Peyer's patch (tissue), 4 donors: ENCODE results near the gene TCF25. TPM values are rescaled to one million over a fixed set of nuclear protein-coding genes. Genes with fewer than 3 reads are reported as not detected.
"Not testable (repeated sequence)": the region's sequence is repeated elsewhere in the genome, so short reads cannot be mapped to it uniquely, and the experiment has no call there.

Experiments used
- DNase-seq, 3 donors: peaks; one replicate each; pipeline ENCODE4 v3.0.0-alpha.2; 2017 to 2019
- H3K27ac ChIP-seq, 4 donors: fragments of 200-600 bp; sonication (generic); one replicate each; pipeline ENCODE4 v1.5.1; 2016 to 2019
- H3K27me3 ChIP-seq, 2 donors: fragments of 200-600 bp; sonication (generic); one replicate each; pipeline ENCODE4 v1.5.1; 2019
- H3K36me3 ChIP-seq, 3 donors: fragments of 200-600 bp; sonication (generic); one replicate each; pipeline ENCODE4 v1.5.1; 2016 to 2019
- H3K4me1 ChIP-seq, 4 donors: fragments of 200-600 bp; sonication (generic); one replicate each; pipeline ENCODE4 v1.5.1; 2016 to 2019
- H3K4me3 ChIP-seq, 4 donors: fragments of 200-600 bp; sonication (generic); 1 replicate in 3 of 4; 2 replicates in 1 of 4; pipeline ENCODE4 v1.5.1; 2016 to 2019; ENCODE audit warnings: mild to moderate bottlenecking in 1 of 4
- H3K9me3 ChIP-seq, 4 donors: fragments of 200-600 bp; sonication (generic); one replicate each; pipeline ENCODE4 v1.5.1; 2016 to 2019; ENCODE audit warnings: mild to moderate bottlenecking in 1 of 4
- CTCF ChIP-seq, 6 experiments: fragments of 450-650 bp in 4 of 6; fragments of 200-600 bp in 2 of 6; sonication (generic) in 1 of 6; IDR thresholded peaks; one replicate each; pipeline ENCODE4 v1.5.1; 2017 to 2019; ENCODE audit warnings: antibody characterized with exemption in 6 of 6, mild to moderate bottlenecking in 3 of 6, moderate library complexity in 1 of 6
- POLR2A ChIP-seq, 2 donors: fragments of 450-650 bp; IDR thresholded peaks; one replicate each; pipeline ENCODE4 v1.5.1; 2017; ENCODE audit warnings: antibody characterized with exemption in 2 of 2, mild to moderate bottlenecking in 2 of 2, moderate library complexity in 2 of 2
- total RNA-seq, 4 donors: library from RNA; depleted of rRNA; stranded (reverse); fragments of >200 nt; gene quantifications; one replicate each; pipeline ENCODE4 v1.1.0, GENCODE V29; 2016

TCF25 gene
- 100 to 1,000 TPM; 247 to 946 (median 371) TPM for total RNA-seq

GRCh38 chr16:89873109-89873971 is at the start of gene TCF25:
TCF25 (plus strand) TSS chr16:89873592; CDS start chr16:89873668, 76 bp downstream.
- Histone ChIP-seq H3K9me3 (no peaks in the 10 kb centered on the region), H3K36me3 (peaks cover 0 to 13% (median 0%) of the 10 kb centered on the region in 3 donors), H3K4me1 (peaks cover 0 to 18% (median 2%) of the 10 kb centered on the region in 4 donors), H3K4me3 (peak within 1 kb of the TSS; percentile 62 to 96 (median 90)), H3K27me3 (no peaks in the 10 kb centered on the region), H3K27ac (peak within 1 kb of the TSS; percentile 96 to 100 (median 100))
- TF ChIP-seq POLR2A (IDR thresholded peaks at IDR 0.05) (peak; percentile 72 to 85), CTCF (IDR thresholded peaks at IDR 0.05) (peak in 2 of 6 experiments; percentile 2)
- peak; percentile 71 to 93 (median 89) for DNase-seq

- not testable (repeated sequence) for H3K27ac ChIP-seq, DNase-seq, H3K4me3 ChIP-seq, H3K9me3 ChIP-seq, H3K27me3 ChIP-seq, H3K36me3 ChIP-seq
- peaks cover 0 to 24% (median 5%) of the 10 kb centered on the region in 4 donors for H3K4me1 ChIP-seq
Measured at GRCh38 chr16:89823824-89824148, 49.6 kb upstream of the TCF25 start.

GRCh38 chr16:89826531-89827382 is 46.6 kb upstream of the TCF25 start:
- no peaks in the 10 kb centered on the region for H3K36me3 ChIP-seq
- TF ChIP-seq CTCF (IDR thresholded peaks at IDR 0.05): no peak
- no peak for DNase-seq
- H3K4me1 ChIP-seq: peaks cover 0 to 26% (median 8%) of the 10 kb centered on the region in 4 donors
- H3K27me3 ChIP-seq: no peaks in the 10 kb centered on the region
- no peaks in the 10 kb centered on the region for H3K9me3 ChIP-seq
- H3K4me3 ChIP-seq: no peak overlapping the region
- peak overlapping the region in 2 of 4 donors; percentile 87 to 96 for H3K27ac ChIP-seq

- Histone ChIP-seq H3K36me3 (no peaks in the 10 kb centered on the region), H3K27me3 (no peaks in the 10 kb centered on the region), H3K4me1 (peaks cover 0 to 22% (median 8%) of the 10 kb centered on the region in 4 donors)
Measured at GRCh38 chr16:89827383-89828198, 45.8 kb upstream of the TCF25 start.

More at GRCh38 chr16:89827383-89828198, 45.8 kb upstream of the TCF25 start:
- DNase-seq: peak in 2 of 3 donors; percentile 65 to 74
- H3K27ac ChIP-seq: peak overlapping the region; percentile 38 to 96 (median 81)
- no peaks in the 10 kb centered on the region for H3K9me3 ChIP-seq
- H3K4me3 ChIP-seq: peak overlapping the region; percentile 35 to 92 (median 54)
- TF ChIP-seq POLR2A (IDR thresholded peaks at IDR 0.05): peak in 1 of 2 donors; percentile 34
- no peak for TF ChIP-seq CTCF (IDR thresholded peaks at IDR 0.05)
